Measurements from ENCODE around the gene CDC42BPB.

The CDC42BPB gene

GRCh38 chr14:103001226-103001625, 56.1 kb downstream of the CDC42BPB start:
- H3K4me3 ChIP-seq (ENCODE audit: low read depth, low read length): no peak overlapping the region
- TF ChIP-seq, protein P1, sequence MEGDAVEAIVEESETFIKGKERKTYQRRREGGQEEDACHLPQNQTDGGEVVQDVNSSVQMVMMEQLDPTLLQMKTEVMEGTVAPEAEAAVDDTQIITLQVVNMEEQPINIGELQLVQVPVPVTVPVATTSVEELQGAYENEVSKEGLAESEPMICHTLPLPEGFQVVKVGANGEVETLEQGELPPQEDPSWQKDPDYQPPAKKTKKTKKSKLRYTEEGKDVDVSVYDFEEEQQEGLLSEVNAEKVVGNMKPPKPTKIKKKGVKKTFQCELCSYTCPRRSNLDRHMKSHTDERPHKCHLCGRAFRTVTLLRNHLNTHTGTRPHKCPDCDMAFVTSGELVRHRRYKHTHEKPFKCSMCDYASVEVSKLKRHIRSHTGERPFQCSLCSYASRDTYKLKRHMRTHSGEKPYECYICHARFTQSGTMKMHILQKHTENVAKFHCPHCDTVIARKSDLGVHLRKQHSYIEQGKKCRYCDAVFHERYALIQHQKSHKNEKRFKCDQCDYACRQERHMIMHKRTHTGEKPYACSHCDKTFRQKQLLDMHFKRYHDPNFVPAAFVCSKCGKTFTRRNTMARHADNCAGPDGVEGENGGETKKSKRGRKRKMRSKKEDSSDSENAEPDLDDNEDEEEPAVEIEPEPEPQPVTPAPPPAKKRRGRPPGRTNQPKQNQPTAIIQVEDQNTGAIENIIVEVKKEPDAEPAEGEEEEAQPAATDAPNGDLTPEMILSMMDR (IDR thresholded peaks at IDR 0.05; ENCODE audit: low read depth, low read length, missing control alignments): no peak
- DNase-seq (ENCODE audit: low read depth): no peak

- no peak for DNase-seq (ENCODE audit: low read depth)
- TF ChIP-seq, protein P1 (IDR thresholded peaks at IDR 0.05; ENCODE audit: low read depth, low read length, missing control alignments): no peak
These were observed 56.9 kb downstream of the CDC42BPB start for GRCh38 chr14:103000291-103000921.

DNA sequence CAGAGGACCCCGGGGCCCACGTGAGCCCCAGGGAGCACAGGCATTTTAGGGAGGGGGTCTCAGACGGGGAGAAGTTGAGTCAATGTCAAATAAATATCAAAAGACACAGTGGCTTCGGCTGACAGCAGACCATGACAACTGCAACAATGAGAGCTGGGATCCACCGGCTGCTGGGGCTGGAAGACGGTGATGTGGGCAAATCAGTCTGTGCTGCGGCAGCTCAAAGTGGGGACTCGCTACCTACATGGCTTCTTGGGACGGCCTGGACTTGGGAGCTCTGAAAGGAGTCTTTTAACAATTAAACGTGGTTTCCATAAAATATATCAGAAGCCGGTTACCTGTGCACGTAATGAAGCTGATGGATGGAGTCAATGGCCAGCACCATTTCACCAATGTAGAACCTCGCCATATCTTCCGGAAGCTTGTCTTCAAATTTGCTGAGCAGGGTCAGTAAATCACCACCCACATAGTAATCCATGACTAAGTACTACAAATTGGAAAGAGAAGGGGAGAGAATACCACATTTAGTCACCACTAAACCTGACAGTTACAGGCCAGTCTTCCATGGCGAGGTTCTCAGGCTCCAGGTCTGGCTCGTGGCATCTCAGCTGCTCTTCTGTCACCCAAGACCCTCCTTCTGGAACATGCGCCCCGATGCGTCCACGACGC, 58.0 kb downstream of the CDC42BPB start:
- DNase-seq (ENCODE audit: low read depth): no peak

More at GRCh38 chr14:103000291-103000921, 56.9 kb downstream of the CDC42BPB start:
- H3K4me3 ChIP-seq (ENCODE audit: low read depth, low read length): no peak overlapping the region

GRCh38 chr14:102998393-102998792, 59.0 kb downstream of the CDC42BPB start:
- no peak for DNase-seq (ENCODE audit: low read depth)
- TF ChIP-seq, protein P1 (IDR thresholded peaks at IDR 0.05; ENCODE audit: low read depth, low read length, missing control alignments): no peak
- no peak overlapping the region for H3K4me3 ChIP-seq (ENCODE audit: low read depth, low read length)

More for the DNA sequence above, 58.0 kb downstream of the CDC42BPB start:
- TF ChIP-seq, protein P1 (IDR thresholded peaks at IDR 0.05; ENCODE audit: low read depth, low read length, missing control alignments): no peak
- H3K4me3 ChIP-seq (ENCODE audit: low read depth, low read length): no peak overlapping the region

GRCh38 chr14:102996941-102997340, 60.4 kb downstream of the CDC42BPB start:
- no peak overlapping the region for H3K4me3 ChIP-seq (ENCODE audit: low read depth, low read length)
- DNase-seq (ENCODE audit: low read depth): no peak
- TF ChIP-seq, protein P1 (IDR thresholded peaks at IDR 0.05; ENCODE audit: low read depth, low read length, missing control alignments): no peak

GRCh38 chr14:102994689-102995088, 62.7 kb downstream of the CDC42BPB start:
- H3K4me3 ChIP-seq (ENCODE audit: low read depth, low read length): no peak overlapping the region
- no peak for DNase-seq (ENCODE audit: low read depth)
- TF ChIP-seq, protein P1 (IDR thresholded peaks at IDR 0.05; ENCODE audit: low read depth, low read length, missing control alignments): no peak
